Activated CD4-positive, alpha-beta T cell treated with anti-CD3 and anti-CD28 coated beads, Interleukin-2, amount 50 U/mL, for 4 hours (primary cell): ENCODE results near the gene ITPRIPL2.
A peak's percentile ranks its signal among the peaks of the same experiment; 100 is the strongest.

ENCODE experiments used
- DNase-seq, 2 experiments: peaks; one replicate each; pipeline ENCODE4 v3.0.0-alpha.2; 2020

Gene ITPRIPL2

GRCh38 chr16:19093631-19094541 lies 19.9 kb upstream of the ITPRIPL2 start:
- no peak for DNase-seq

- DNase-seq: no peak
Observed at GRCh38 chr16:19094542-19095365, 19.0 kb upstream of the ITPRIPL2 start.

GRCh38 chr16:19095654-19096053 lies 18.1 kb upstream of the ITPRIPL2 start:
- DNase-seq: no peak

GRCh38 chr16:19098173-19098572 lies 15.6 kb upstream of the ITPRIPL2 start:
- DNase-seq: no peak

- no peak for DNase-seq
Observed at GRCh38 chr16:19102187-19102872, 11.4 kb upstream of the ITPRIPL2 start.

- no peak for DNase-seq
Observed at GRCh38 chr16:19104607-19105006, 9.2 kb upstream of the ITPRIPL2 start.

- no peak for DNase-seq
Observed at GRCh38 chr16:19105131-19105530, 8.6 kb upstream of the ITPRIPL2 start.

GRCh38 chr16:19105891-19106624 lies 7.7 kb upstream of the ITPRIPL2 start:
- no peak for DNase-seq

GRCh38 chr16:19106625-19107020 lies 7.1 kb upstream of the ITPRIPL2 start:
- DNase-seq: no peak

GRCh38 chr16:19108409-19109287 lies 5.1 kb upstream of the ITPRIPL2 start:
- no peak for DNase-seq

GRCh38 chr16:19109288-19109664 lies 4.5 kb upstream of the ITPRIPL2 start:
- no peak for DNase-seq

GRCh38 chr16:19110537-19111360 lies 3.0 kb upstream of the ITPRIPL2 start:
- DNase-seq: no peak

- DNase-seq: no peak
Observed at GRCh38 chr16:19112099-19112407, 1.7 kb upstream of the ITPRIPL2 start.

GRCh38 chr16:19114359-19115147 lies 789 bp downstream of the ITPRIPL2 start:
- DNase-seq: no peak

GRCh38 chr16:19115148-19116021 lies 1.6 kb downstream of the ITPRIPL2 start:
- DNase-seq: no peak

- DNase-seq: no peak
Observed at GRCh38 chr16:19116711-19117449, 3.1 kb downstream of the ITPRIPL2 start.

- peak in 1 of 2 experiments; percentile 17 for DNase-seq
Observed at GRCh38 chr16:19118938-19119431, 5.2 kb downstream of the ITPRIPL2 start.

GRCh38 chr16:19119564-19119963 lies 5.8 kb downstream of the ITPRIPL2 start:
- DNase-seq: no peak
